Inflammatory macrophage treated with lipopolysaccharide for 1 hour (primary cell): ENCODE results near the gene LANCL1.
A peak's percentile ranks its signal among the peaks of the same experiment; 100 is the strongest.
"Not testable (repeated sequence)": the region's sequence is repeated elsewhere in the genome, so short reads cannot be mapped to it uniquely, and the experiment has no call there.

Experiments
- DNase-seq, 2 donors: peaks; one replicate each; pipeline ENCODE4 v3.0.0-alpha.2; 2020 to 2022

The LANCL1 gene

DNA sequence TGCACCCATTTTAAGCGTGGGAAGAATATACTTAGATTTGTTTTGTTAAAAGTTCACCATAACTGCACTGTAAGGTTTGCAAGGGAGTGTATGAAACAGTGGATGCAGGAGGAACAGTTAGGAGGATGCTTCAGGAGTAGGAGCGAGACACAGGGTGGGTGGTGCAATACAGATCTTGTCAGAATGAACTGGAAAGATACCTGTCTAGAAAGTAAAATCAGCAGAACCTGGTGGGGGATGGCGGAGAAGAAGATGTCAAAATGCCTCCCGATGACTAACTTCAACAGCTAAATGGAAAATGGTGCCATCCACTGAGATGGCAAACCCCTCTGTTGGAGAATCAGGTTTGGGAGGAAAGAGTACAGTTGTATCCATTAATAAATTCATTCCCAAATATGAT is 18.2 kb downstream of the LANCL1 start:
- DNase-seq: no peak

DNA sequence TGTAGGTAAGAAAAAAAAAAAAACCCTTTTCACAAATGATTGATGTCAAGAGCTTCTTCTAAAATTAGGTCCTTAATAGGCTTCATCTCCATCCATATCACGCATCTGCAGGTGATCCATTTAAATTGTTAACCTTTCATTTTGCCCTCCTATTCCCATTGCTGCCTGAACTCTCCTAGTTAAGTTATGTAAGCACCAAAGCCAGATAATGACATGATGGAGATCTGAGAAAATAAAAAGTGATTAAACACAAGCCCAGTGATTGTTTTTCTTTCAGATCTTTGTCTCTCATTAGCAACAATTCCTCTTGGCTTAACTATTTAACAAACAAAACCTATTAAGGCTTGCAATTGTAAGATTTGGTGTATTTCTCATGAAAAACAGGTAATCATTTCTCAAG is 20.0 kb downstream of the LANCL1 start:
- no peak for DNase-seq

- no peak for DNase-seq
Measured at GRCh38 chr2:210454336-210454735, 22.2 kb downstream of the LANCL1 start.

- DNase-seq: no peak
Measured at GRCh38 chr2:210452194-210452593, 24.4 kb downstream of the LANCL1 start.

DNA sequence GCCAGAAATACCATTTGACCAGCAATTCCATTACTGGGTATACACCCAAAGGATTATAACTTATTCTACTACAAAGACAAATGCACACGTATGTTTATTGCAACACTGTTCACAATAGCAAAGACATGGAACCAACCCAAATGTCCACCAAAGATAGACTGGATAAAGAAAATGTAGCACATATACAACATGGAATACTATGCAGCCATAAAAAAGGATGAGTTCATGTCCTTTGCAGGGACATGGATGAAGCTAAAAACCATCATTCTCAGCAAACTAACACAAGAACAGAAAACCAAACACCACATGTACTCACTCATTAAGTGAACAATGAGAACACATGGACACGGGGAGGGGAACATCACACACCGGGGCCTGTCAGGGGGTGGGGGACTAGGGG is 25.6 kb downstream of the LANCL1 start:
- DNase-seq: not testable (repeated sequence)

DNA sequence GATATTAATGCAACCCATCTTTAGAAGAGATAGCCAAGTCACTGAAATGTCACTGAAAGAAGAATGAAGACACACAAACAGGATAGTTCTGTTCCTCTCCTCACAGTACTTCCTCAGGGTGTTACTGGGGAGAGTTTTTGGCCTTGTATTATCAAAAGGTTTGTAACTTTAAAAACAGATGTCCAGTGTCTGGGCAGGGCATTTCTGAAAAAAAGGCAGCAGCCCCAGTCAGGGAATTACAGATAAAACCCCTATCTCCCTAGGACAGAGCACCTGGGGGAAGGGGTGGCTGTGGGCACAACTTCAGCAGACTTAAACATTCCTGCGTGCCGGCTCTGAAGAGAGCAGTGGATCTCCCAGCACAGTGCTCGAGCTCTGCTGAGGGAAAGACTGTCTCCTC is 30.8 kb downstream of the LANCL1 start:
- no peak for DNase-seq

DNA sequence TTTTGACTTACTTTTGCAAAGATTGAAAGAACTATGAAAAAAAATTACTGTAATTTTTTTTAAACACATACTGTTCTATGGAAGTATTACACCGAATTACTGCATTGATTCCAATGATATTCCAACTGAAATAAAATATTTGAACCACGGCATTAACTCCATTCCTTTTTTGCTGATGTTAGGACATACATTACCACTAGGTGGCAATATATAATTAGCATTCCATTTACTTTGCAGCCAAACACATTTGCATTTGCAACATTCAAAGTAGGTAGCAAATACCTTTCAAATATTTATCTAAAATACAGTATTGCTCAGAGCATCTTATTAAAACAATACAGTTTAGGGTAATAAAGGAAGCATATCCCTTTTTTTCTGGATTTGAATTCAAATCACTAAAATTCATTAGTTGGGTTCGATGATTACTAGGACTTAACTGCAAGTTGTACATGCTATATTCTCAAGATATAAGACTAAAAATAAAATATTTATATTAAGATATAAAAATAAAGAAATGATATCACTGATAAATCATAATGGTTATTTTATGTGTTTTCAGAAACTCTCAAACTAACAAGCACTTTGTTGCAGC is 31.3 kb downstream of the LANCL1 start:
- peak; percentile 12 to 40 for DNase-seq

DNA sequence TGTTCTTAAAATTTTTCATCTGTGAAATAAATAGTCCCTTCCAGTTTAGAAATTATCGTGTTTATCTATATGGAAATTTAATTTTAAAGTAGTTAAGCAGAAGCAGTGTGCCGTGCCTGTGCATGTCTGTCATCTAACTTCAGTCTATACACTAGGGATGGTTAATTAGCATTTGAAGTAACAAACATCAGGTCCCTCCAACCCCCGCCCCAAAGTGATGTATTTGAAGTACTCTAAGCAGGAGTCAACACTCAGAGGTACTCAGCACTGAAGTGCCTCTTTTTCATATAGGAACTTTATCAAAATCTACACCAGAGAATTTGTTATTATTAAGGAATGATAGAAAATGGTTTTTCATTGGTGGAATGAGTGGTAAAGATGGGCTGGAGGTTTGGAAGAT is 33.0 kb downstream of the LANCL1 start:
- DNase-seq: no peak

DNA sequence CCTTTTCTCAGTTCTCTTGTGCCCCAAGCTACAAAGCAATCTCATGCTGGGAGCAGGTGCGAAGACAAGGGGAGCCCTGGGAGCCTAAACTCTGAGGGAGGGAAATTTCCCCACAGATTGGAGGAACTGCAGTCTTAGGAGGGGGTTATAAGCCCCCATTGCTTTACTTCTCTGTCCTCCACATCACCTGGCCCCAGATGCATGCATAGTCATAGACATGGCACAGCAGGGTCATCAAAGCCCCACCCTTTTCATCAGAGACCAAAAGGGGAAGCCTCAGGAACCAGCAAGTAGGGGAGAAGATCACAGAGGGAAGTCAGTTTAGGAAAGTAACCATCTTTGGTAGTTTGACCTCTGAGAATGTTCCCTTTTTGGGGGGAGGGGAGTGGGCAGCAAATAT is 33.7 kb downstream of the LANCL1 start:
- peak in 1 of 2 donors; percentile 17 for DNase-seq

DNA sequence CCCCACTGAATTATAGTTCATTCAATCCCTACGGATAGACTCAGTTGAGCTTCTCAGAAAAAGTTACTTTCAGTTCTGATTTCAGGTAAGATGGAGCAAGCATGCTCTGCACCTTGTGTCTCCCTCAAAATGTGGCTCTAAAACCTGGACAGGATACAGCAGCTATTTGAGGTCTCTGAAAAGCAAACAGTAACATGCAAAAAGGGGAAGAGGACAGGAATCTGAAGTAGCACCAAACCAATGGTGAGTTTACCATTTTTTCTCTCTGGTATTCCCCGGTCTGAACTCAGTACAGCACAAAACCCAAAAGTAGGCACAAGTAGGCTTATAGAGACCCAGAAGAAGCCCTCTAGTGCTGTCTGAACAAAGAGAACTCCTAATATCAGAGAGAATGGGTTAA is 34.1 kb downstream of the LANCL1 start:
- no peak for DNase-seq

DNA sequence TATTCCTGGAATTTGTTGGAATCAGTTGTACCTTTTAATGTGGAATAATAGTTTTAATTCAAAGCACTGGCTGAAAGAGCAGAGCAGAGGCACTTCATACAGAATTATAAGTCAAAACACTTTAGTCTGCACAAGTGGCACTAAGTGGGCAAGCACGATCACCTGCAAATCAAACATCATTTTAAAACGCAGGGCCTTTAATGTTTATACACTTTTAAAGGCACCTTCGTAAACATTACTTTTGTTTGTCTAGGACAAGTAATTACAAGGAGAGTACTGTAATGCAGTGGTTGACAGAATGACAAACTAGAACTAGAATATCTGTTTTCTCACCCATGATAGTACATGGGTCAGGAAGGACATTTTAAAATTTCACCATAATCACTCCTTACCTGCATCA is 36.4 kb downstream of the LANCL1 start:
- no peak for DNase-seq

- DNase-seq: no peak
Measured at GRCh38 chr2:210435439-210435838, 41.1 kb downstream of the LANCL1 start.

DNA sequence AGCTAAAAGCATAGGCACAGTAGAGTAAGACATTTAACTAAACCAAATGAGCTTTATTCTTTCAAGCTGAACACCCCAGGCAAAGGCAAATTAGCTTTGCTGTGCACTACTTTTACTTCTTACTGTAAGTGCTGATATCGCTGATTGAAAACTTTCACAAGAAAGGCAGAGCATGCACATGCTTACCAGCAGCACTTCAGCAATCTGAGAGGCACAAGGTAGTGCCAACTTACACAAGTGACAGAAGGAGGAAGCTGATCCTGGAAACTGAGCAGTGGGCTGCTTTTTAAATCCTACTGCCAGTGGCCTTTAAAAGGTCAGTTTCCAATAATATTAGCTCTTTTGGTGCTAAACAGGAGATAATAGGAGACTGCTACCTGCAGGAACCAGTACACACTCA is 43.9 kb downstream of the LANCL1 start:
- no peak for DNase-seq

- DNase-seq: no peak
Measured at GRCh38 chr2:210429403-210430137, 47.0 kb downstream of the LANCL1 start.

DNA sequence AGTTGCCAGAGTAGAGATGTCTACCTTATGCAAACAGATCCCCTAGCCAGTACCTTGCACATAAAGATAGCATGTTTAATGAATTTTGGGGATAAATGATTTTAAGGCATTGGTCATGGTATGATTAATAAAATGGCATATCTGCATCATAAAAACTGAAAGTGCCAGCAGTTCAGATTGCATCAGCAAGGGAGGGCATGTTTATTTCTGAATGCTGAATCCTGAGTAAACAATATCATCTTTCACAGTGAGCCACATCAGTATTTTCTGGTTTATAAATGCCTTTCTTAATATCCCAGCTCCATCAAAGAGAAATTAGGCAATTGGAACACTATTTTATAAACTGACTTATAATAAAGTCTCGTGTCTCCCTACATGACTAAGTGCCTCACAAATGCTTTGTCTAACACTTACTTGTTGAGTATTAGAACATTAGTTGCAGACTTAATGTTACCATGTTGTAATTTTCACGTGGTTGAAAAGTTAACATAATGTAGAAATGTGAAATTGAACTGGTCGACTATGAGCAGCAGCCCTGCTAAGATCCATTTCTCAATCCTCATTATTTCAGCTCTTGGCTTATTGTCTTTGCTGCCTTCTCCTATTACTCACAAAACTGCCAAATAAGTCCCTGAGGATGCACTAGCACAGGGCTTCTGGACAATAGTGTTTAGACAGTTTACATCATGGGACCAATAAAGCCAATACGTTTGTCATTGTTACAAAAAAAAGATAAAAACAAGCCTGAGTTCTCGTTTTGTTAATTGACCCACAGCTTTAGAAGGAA is 48.0 kb downstream of the LANCL1 start:
- no peak for DNase-seq

DNA sequence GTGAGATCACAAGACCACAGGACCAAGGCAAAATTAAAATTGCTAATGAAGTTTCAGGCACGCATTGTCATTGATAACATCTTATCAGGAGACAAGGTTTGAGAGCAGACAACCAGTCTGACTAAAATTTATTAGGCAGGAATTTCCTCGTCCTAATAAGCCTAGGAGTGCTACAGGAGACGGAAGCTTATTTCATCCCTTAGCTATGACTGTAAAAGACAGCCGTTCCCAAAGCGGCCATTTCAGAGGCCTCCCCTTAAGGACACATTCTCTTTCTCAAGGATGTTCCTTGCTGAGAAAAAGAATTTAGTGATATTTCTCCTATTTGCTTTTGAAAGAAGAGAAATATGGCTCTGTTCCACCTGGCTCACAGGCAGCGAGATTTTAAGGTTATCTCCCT is 49.2 kb downstream of the LANCL1 start:
- DNase-seq: not testable (repeated sequence)

GRCh38 chr2:210422366-210422765 is 54.2 kb downstream of the LANCL1 start:
- no peak for DNase-seq

DNA sequence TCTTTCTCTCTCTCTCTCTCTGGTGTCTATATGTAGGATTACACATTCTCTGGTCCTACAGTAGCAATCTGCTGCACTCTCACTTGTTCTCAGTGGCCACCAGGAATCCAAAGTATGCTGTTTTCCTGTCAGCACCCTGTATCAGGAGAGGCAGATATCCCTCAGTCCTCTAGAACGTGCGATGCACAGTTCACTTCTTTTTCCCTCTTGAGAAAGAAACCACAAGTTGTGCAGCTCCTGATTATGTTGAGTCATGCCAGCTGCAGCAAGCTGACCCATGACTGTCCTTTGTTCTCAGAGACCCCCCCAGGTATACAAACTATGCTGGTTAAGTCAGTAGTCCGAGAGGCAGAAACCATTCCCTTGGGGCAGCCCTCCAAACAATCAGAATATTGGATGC is 54.6 kb downstream of the LANCL1 start:
- DNase-seq: no peak

- no peak for DNase-seq
Measured at GRCh38 chr2:210412660-210413059, 63.9 kb downstream of the LANCL1 start.

DNA sequence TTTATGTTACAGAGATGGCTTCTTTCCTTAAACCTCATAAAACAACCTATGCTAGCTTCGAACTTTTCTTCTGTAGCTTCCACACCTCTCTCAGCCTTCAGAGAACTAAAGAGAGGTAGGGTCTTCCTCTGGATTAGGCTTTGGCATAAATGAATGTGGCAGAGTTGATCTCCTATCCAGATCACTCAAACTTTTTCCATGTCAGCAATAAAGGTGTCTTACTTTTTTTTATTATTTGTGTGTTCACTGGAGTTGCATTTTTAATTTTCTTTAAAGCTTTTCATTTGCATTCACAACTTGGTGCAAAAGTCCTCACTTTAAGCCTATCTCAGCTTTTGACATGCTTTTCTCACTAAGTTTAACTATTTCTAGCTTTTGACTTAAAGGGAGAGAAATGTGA is 66.0 kb downstream of the LANCL1 start:
- no peak for DNase-seq

GRCh38 chr2:210399440-210400041 is 77.0 kb downstream of the LANCL1 start:
- DNase-seq: peak; percentile 6 to 30

DNA sequence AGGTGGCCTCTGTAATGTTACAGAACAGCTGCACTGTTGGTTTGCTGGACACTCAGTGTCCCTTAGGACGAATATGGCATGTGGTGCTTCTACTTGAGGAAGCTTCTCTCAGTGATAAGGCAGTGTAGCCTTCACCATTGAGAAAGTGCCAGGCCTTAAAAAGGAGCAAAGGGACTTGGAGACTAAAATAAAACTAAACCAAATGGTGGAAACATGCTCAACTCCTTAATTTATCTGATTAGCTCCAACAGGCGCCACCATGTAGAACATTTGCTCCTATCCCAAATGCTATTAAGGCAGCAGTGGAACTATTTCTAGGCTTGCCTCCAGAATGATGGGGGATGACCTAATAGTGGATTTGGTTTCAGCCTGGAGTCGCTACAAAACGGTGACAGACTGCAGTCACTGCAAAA is 84.1 kb downstream of the LANCL1 start:
- DNase-seq: no peak

GRCh38 chr2:210389856-210390255 is 86.7 kb downstream of the LANCL1 start:
- DNase-seq: no peak

DNA sequence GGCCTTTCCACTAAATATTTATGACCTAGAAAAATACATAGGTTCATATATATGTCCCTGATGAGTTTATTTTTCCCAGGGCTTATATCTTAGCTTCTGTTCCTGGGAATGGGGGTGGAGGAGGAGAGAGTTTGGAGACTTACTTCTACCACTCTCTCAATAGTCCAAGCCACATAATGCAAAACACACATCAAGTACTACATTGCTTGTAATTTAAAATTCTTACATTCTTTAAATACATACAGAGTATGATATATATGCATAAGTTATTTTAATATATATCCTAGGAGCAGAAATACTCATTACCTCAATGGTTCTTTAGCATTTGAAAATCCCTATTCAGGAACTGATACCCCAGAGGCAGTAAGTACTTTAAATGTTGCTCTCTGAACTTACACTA is 88.4 kb downstream of the LANCL1 start:
- no peak for DNase-seq
